Natural killer cell treated with Interleukin-12 subunit alpha and Interleukin-12 subunit beta and Interleukin-15 and Interleukin-18, amount 100 ng/mL, for 72 hours (primary cell): ENCODE results near the gene CASK. TPM values are rescaled to one million over a fixed set of nuclear protein-coding genes. Genes with fewer than 3 reads are reported as not detected.
"Not testable (repeated sequence)": the region's sequence is repeated elsewhere in the genome, so short reads cannot be mapped to it uniquely, and the experiment has no call there.

ENCODE experiments used
- ATAC-seq, 2 donors: fragments of 150-1000 bp; cut with Tn5 transposase in 1 of 2; sonication (Bioruptor Pico), chemical (Tn5 transposase) in 1 of 2; 2 replicates each; pipeline ENCODE4 v1.10.0; 2021
- DNase-seq: peaks from one replicate; pipeline ENCODE4 v3.0.0; 2022; ENCODE audit warnings: low spot score
- H3K27ac Mint-ChIP-seq, 2 donors: 1 replicate in 1 of 2; 2 replicates in 1 of 2; pipeline ENCODE4 v1.8.0; 2022; ENCODE audit warnings: mixed read lengths in 2 of 2, mild to moderate bottlenecking in 1 of 2, moderate library complexity in 1 of 2
- H3K27me3 Mint-ChIP-seq, 2 donors: 1 replicate in 1 of 2; 2 replicates in 1 of 2; pipeline ENCODE4 v1.8.0; 2022; ENCODE audit warnings: mixed read lengths in 2 of 2
- H3K36me3 Mint-ChIP-seq: one replicate; pipeline ENCODE4 v1.8.0; 2022; ENCODE audit warnings: mixed read lengths
- H3K4me1 Mint-ChIP-seq, 2 donors: 1 replicate in 1 of 2; 2 replicates in 1 of 2; pipeline ENCODE4 v1.8.0; 2022; ENCODE audit warnings: low read depth in 2 of 2, mixed read lengths in 2 of 2, mild to moderate bottlenecking in 1 of 2
- H3K4me3 Mint-ChIP-seq: one replicate; pipeline ENCODE4 v1.8.0; 2022; ENCODE audit warnings: mixed read lengths
- H3K9me3 Mint-ChIP-seq: 2 replicates; pipeline ENCODE4 v1.8.0; 2022; ENCODE audit warnings: mixed read lengths
- total RNA-seq, 2 donors: library from RNA; stranded (reverse); gene quantifications; one replicate each; pipeline ENCODE4 v1.2.3, GENCODE V29; 2022

The CASK gene
- total RNA-seq, 2 donors from 2014 or later, result 30.5 to 55.3 TPM

DNA sequence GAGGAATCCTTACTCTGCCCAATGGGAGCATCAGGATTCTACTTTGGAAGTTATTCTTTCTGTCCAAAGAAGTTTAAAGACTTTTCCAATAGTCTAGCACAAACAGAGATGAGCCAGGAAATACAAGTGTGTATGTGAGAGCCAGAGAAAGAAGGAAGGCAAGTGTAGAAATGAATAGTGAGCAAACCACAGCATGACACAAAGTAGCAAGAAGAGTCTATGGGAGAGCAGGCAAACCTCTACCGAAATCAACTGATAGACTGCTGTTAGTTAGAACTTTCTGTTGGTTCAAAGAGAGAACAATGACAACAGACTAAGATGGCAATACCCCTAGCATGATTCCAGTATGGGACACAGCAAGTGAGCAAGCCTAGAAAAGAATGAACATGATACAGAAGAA is 250.7 kb downstream of the CASK start:
- no peak overlapping the region for H3K27ac Mint-ChIP-seq
- ATAC-seq, result peak in 1 of 2 donors; percentile 57

DNA sequence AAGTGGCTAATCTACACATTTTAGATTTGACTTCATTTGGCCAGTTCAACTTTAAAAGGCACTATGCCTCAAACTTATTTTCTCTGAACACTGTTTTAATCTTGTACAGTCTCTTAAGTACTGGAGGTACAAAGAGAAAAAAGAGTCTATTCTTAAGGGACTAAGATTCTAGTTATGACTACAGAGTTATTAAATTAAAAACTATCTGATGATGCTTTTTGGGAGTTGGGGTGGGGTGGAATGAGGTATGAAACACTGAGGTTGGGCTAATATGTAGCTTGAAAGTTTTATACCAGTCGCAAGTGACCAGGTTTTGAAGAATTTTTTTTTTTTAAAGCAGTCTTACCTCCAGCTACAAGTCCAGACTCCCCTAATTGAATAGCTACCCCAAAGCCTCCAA is 252.3 kb downstream of the CASK start:
- ATAC-seq (no peak), DNase-seq (no peak)
- H3K36me3 Mint-ChIP-seq, result no peaks in the 10 kb centered on the region
- H3K4me3 Mint-ChIP-seq, result no peak overlapping the region
- H3K27ac Mint-ChIP-seq, result no peak overlapping the region
- H3K9me3 Mint-ChIP-seq, result no peaks in the 10 kb centered on the region
- H3K4me1 Mint-ChIP-seq, result peaks cover 14 to 28% of the 10 kb centered on the region in 2 donors
- H3K27me3 Mint-ChIP-seq, result peaks cover 0 to 20% of the 10 kb centered on the region in 2 donors

More for the DNA sequence above, 250.7 kb downstream of the CASK start:
- peak overlapping the region; percentile 1 for H3K4me3 Mint-ChIP-seq
- H3K9me3 Mint-ChIP-seq, result no peaks in the 10 kb centered on the region
- peaks cover 0 to 25% of the 10 kb centered on the region in 2 donors for H3K27me3 Mint-ChIP-seq
- peaks cover 8% of the 10 kb centered on the region for H3K36me3 Mint-ChIP-seq
- DNase-seq, result no peak
- peaks cover 4 to 19% of the 10 kb centered on the region in 2 donors for H3K4me1 Mint-ChIP-seq

DNA sequence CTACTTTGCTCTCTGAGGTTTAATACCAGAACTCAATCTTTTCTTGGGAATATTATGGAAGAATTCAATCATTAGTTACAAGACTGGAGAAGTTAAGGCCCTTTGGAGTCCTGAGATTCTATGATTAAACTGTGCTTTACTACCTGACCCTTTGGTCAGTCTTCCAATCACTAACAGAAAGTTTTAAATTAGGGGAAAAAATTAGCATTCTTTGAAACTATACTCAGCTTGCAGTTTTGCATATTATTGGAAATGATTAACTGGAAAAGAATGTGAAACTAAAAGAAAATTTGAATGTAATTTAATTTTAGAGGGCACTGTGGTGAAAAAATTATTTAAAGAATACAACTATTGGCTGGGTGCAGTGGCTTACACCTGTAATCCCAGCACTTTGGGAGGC is 253.2 kb downstream of the CASK start:
- no peaks in the 10 kb centered on the region for H3K9me3 Mint-ChIP-seq
- peaks cover 5% of the 10 kb centered on the region for H3K36me3 Mint-ChIP-seq
- DNase-seq, result no peak
- ATAC-seq, result no peak
- H3K27ac Mint-ChIP-seq, result no peak overlapping the region
- no peak overlapping the region for H3K4me3 Mint-ChIP-seq
- H3K4me1 Mint-ChIP-seq, result peaks cover 22 to 37% of the 10 kb centered on the region in 2 donors
- H3K27me3 Mint-ChIP-seq, result peaks cover 0 to 19% of the 10 kb centered on the region in 2 donors

DNA sequence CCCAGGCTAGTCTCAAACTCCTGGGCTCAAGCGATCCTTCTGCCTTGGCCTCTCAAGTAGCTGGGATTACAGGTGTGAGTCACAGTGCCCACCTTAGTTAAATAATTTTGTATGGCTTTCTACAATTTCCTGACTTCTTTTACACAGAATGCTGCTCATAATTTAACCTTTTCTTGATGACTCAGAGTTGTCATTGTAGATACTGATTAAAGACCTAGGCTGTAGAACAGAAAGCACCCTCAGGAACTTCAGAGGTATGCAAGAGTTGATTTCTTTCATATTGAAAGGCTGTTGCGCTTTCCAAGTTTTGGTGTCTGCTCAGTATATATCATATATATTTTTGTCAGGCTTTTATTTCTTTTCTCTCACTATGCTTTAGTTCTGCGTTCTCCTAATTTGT is 255.7 kb downstream of the CASK start:
- ATAC-seq (no peak), DNase-seq (no peak)
- Mint-ChIP-seq H3K36me3 (peaks cover 5% of the 10 kb centered on the region), H3K4me1 (peaks cover 23 to 30% of the 10 kb centered on the region in 2 donors), H3K27me3 (peaks cover 0 to 14% of the 10 kb centered on the region in 2 donors), H3K9me3 (no peaks in the 10 kb centered on the region), H3K4me3 (no peak overlapping the region), H3K27ac (no peak overlapping the region)

DNA sequence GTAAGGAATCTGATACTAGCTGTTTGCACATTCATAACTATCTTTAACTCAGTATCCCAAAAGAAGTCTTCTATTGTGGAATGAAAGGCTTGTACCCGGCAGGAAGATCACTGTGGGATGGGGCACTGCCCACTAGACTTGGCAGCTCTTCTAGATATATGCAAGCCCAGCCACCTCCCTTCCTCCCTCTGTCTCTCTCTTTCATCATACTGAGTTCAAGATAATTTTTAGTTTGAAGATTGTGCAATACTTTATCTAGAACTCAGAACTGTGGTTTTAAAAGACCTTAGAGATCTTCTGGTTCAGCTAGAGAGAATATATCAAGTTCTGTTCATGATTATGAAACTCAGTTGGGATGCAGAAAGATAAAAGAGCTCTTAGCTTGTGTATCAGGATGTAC is 257.1 kb downstream of the CASK start:
- Mint-ChIP-seq H3K4me3 (peak overlapping the region; percentile 71), H3K9me3 (no peaks in the 10 kb centered on the region), H3K36me3 (peaks cover 5% of the 10 kb centered on the region), H3K27ac (peak overlapping the region; percentile 72 to 86), H3K4me1 (peaks cover 21 to 23% of the 10 kb centered on the region in 2 donors), H3K27me3 (peaks cover 0 to 11% of the 10 kb centered on the region in 2 donors)
- no peak for DNase-seq
- ATAC-seq, result peak; percentile 62 to 71

DNA sequence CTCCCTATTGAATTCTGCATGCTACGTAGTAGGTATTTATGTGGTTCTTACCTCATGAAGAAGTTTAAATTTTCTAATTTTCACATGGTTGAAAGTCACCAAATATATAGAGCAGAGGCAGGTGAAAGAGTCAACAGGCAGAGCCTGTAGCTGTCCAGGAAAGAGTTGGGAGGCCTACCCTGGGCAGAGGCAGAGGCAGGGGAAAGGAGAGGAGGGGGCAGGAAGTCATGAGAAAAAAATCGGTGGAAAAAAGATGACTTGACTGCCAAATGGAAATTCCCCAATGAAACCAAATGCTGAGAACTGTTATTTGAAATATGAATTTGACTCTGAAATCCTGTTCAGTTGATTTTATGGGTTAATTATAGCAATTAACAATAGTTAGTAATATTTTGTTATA is 257.7 kb downstream of the CASK start:
- Mint-ChIP-seq H3K36me3 (peaks cover 5% of the 10 kb centered on the region), H3K4me3 (peak overlapping the region; percentile 71), H3K9me3 (no peaks in the 10 kb centered on the region), H3K27ac (peak overlapping the region; percentile 72 to 86), H3K27me3 (peaks cover 0 to 14% of the 10 kb centered on the region in 2 donors), H3K4me1 (peaks cover 21 to 23% of the 10 kb centered on the region in 2 donors)
- no peak for DNase-seq
- no peak for ATAC-seq

DNA sequence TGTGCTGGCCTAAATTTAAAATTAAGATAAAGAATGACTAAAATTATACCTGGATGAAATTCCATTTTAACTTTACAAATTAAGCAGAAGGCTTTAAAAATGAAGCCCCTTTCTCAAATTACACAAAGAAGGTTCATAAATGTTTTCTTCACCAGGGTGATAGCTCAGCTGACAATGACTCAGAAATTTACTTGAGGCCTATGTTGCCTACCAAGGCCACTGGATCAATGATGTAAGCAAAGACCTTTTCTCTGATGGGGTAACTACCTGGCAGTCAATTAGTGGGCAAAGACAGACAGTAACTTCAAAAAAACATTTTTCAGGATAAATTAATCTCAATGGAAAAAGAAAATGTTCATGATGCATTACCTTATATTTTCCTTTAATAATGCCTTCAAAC is 258.4 kb downstream of the CASK start:
- H3K36me3 Mint-ChIP-seq, result peaks cover 5% of the 10 kb centered on the region
- ATAC-seq, result no peak
- peak overlapping the region; percentile 71 for H3K4me3 Mint-ChIP-seq
- peaks cover 0 to 14% of the 10 kb centered on the region in 2 donors for H3K27me3 Mint-ChIP-seq
- peaks cover 21 to 23% of the 10 kb centered on the region in 2 donors for H3K4me1 Mint-ChIP-seq
- peak overlapping the region; percentile 72 to 86 for H3K27ac Mint-ChIP-seq
- DNase-seq, result no peak
- no peaks in the 10 kb centered on the region for H3K9me3 Mint-ChIP-seq

DNA sequence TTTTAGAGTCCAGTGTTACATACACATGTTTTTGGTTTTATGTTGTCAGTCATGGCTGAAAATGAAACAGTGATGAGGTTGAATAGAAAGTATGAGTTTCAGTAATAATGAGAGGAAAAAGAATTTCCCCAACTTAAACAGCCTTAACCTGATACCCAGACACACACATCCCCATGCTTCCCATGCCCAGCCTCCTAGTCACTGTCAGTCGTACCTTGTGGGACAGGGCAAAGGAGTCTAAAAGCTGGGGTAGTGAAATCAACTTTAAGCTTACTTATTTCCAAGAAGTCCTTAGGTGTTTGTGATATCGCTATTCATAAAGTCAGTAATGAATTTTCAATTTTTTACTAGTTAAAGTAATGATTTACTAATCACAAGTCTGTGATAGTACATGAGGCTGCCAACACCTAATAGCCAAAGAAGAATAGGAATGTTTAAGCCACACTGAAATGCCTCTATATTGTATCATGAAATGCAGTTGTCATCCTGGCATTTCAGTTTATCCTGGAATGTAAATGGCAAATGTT is 258.9 kb downstream of the CASK start:
- peaks cover 21 to 23% of the 10 kb centered on the region in 2 donors for H3K4me1 Mint-ChIP-seq
- no peak for DNase-seq
- peak overlapping the region; percentile 36 for H3K4me3 Mint-ChIP-seq
- H3K27ac Mint-ChIP-seq, result peak overlapping the region; percentile 72 to 86
- H3K9me3 Mint-ChIP-seq, result no peaks in the 10 kb centered on the region
- peaks cover 5% of the 10 kb centered on the region for H3K36me3 Mint-ChIP-seq
- peak; percentile 48 to 61 for ATAC-seq
- peaks cover 0 to 14% of the 10 kb centered on the region in 2 donors for H3K27me3 Mint-ChIP-seq

DNA sequence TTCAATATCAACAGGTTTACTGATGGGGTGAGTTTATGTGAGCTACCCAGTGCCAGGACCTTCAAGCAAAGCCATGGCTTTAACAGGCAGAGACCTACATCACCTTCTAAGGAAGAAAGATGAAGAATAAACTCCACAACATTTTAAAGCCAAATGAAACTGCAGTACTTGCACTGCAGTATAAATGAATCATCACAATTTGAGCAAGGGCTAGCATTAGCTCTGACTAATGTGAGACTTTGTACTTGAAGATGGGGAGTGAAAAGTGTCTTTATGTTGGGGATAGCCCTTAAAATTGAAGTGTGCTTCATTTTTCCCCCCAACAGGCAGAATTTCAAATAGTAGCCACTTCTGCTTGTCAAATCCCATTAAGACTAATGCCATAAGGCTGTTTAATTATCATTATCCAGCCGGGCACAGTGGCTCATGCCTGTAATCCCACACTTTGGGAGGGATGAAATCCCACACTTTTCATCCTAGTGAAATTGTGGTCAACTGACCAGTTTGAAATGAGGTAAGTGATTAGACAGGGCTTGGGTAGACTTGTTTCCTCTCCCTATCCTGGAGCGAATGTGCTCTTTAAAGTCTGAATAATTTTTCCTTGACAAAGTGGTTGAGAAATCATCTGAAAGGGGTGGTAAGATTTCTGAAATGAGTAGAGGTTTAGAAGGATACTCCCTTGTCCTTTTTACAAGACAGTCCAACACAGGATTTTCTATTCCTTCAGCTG is 261.8 kb downstream of the CASK start:
- Mint-ChIP-seq H3K27ac (no peak overlapping the region), H3K27me3 (peaks cover 0 to 17% of the 10 kb centered on the region in 2 donors), H3K9me3 (no peaks in the 10 kb centered on the region), H3K4me3 (no peak overlapping the region), H3K4me1 (peaks cover 18 to 19% of the 10 kb centered on the region in 2 donors), H3K36me3 (peaks cover 16% of the 10 kb centered on the region)
- no peak for DNase-seq
- no peak for ATAC-seq

DNA sequence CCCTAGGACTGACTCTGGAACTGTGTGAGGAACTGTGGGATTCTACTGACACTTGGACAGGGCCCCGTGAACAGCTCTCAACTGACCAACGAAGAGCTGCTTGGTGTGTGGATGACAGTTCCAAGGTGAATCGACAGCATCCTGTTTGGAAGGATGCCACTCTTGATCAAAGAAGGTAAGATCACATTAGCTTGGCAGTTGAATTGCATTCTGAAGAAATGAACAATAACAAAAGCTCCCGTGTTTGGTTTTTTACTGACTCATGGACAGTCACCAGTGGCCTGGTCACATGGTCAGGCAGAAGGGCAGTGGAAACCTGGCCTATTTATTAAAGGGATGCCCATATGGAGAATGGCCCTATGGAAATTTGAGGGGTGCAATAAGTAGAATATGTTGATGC is 267.7 kb downstream of the CASK start:
- H3K9me3 Mint-ChIP-seq, result no peaks in the 10 kb centered on the region
- H3K27me3 Mint-ChIP-seq, result peaks cover 0 to 19% of the 10 kb centered on the region in 2 donors
- ATAC-seq (no peak), DNase-seq (no peak)
- no peak overlapping the region for H3K27ac Mint-ChIP-seq
- H3K4me3 Mint-ChIP-seq, result no peak overlapping the region
- H3K4me1 Mint-ChIP-seq, result peaks cover 0 to 3% of the 10 kb centered on the region in 2 donors
- H3K36me3 Mint-ChIP-seq, result peaks cover 28% of the 10 kb centered on the region

DNA sequence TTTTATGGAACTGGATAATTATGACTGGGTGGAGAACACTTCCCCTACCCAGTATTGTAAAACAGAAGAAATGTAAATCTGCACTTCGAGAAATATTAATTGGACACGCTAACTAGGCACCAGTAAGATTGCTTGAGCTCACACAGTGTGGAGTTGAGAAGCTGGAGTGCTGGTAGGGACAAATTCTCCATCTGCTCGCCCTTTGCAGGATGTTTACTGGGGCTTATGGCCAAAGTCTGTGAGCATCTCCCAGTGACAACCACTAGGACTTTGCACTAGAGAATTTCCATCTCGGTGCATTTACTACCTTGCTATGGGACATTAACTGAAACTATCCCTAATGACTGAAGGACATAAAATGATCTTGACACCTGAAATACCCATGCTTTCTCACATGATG is 268.3 kb downstream of the CASK start:
- peaks cover 0 to 3% of the 10 kb centered on the region in 2 donors for H3K4me1 Mint-ChIP-seq
- H3K27ac Mint-ChIP-seq, result no peak overlapping the region
- no peak for DNase-seq
- no peak overlapping the region for H3K4me3 Mint-ChIP-seq
- H3K36me3 Mint-ChIP-seq, result peaks cover 28% of the 10 kb centered on the region
- ATAC-seq, result no peak
- H3K27me3 Mint-ChIP-seq, result peaks cover 0 to 19% of the 10 kb centered on the region in 2 donors
- no peaks in the 10 kb centered on the region for H3K9me3 Mint-ChIP-seq

DNA sequence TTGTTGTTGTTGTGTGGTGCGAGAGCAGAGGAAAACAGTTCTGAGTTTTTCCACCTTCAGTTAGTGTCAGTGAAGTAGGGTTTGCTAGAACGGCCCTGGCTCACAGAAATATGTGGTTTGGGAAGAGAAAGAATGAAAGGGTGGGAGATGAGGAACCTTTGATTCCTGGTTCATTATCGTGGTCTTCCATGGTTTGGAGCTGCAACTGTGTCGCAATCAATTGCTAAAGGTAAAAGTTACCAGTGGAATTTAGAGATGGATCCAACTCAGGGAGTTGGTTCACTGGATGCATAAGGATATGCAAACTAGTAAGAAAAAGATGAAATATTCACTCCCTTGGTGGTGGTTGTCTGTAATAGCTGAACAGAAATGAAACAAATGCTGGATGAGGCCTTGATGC is 270.2 kb downstream of the CASK start:
- Mint-ChIP-seq H3K27me3 (peaks cover 0 to 18% of the 10 kb centered on the region in 2 donors), H3K9me3 (peaks cover 4% of the 10 kb centered on the region), H3K36me3 (peaks cover 33% of the 10 kb centered on the region), H3K4me1 (peaks cover 0 to under 1% of the 10 kb centered on the region in 2 donors), H3K27ac (no peak overlapping the region), H3K4me3 (no peak overlapping the region)
- no peak for DNase-seq
- no peak for ATAC-seq

DNA sequence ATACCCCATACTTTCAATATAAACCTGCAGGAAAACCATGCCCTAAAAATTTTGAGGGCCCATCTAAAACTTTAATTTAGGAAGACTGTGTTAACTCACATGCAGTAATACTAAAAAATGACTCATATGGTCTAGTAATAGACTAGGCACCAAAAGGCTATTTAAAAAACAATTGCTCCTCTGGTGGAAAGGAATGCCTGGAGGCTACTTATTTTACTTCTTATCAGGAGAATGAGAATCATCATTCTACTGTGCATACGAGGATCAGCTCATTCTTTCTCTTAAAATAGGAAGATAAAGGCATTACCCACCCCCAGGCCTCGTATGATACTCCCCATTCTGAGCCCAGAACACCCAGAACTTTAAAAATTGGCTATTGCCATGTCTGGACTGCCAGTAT is 277.2 kb downstream of the CASK start:
- H3K4me1 Mint-ChIP-seq, ATAC-seq, H3K27ac Mint-ChIP-seq, H3K4me3 Mint-ChIP-seq, DNase-seq: not testable (repeated sequence)
- Mint-ChIP-seq H3K36me3 (peaks cover 24% of the 10 kb centered on the region), H3K9me3 (peaks cover 12% of the 10 kb centered on the region), H3K27me3 (peaks cover 0 to 14% of the 10 kb centered on the region in 2 donors)

DNA sequence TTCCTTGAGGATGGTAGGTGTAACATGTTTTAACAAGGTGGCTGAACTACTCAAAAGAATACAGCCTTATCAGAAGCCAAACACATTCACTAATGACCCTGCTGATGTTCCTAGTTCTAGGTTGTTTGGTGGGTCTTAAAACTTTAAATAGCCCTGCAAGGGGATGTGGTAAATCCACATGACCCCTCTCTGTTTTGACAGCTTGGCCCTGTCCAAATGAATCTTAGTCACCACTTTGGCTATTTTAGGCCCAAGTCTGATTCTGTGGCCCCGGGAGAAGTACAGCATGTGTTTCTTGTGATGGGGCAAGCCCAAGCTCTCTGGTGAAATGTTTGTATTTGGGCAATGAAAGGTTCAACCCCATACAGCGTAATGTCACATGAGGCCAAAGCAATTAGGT is 289.1 kb downstream of the CASK start:
- no peak overlapping the region for H3K27ac Mint-ChIP-seq
- H3K4me1 Mint-ChIP-seq, result peaks cover 0 to 3% of the 10 kb centered on the region in 2 donors
- DNase-seq (no peak), ATAC-seq (no peak)
- H3K9me3 Mint-ChIP-seq, result no peaks in the 10 kb centered on the region
- no peak overlapping the region for H3K4me3 Mint-ChIP-seq
- H3K27me3 Mint-ChIP-seq, result peaks cover 0 to 3% of the 10 kb centered on the region in 2 donors
- no peaks in the 10 kb centered on the region for H3K36me3 Mint-ChIP-seq
